IMR-90 (cell line): ENCODE data around the gene CSNK2A1. TPM values are rescaled to one million over a fixed set of nuclear protein-coding genes. Genes with fewer than 3 reads are reported as not detected.

Source experiments
- ATAC-seq: fragments of 200-7000 bp; cut with Tn5 transposase; 2 replicates; pipeline ENCODE4 v1.9.1; 2020; ENCODE audit warnings: low read depth, mild to moderate bottlenecking, moderate library complexity
- BruUV-seq: library from RNA; stranded (reverse); fragments of 400-500 nt; replicated peaks from 2 replicates; lab custom pipeline; 2021; lab: Mats Ljungman, UMichigan
- CTCF ChIA-PET: fragments of 300-600 bp; formaldehyde crosslinking; extraction: SDS; loops from one replicate; lab custom pipeline; 2021; ENCODE audit warnings: antibody characterized with exemption; lab: Yijun Ruan, JAX
- POLR2A ChIA-PET: fragments of 300-600 bp; sonication (Branson Sonifier 250); formaldehyde crosslinking; loops from one replicate; lab custom pipeline; 2022; ENCODE audit warnings: antibody characterized with exemption; ENCODE audit not compliant: unreplicated experiment; lab: Charles Lee
- DNase-seq: peaks from one replicate; pipeline ENCODE4 v3.0.0; 2013
- H2AFZ ChIP-seq: replicated peaks from 2 replicates; pipeline ENCODE3; 2013; ENCODE audit warnings: low read length, mild to moderate bottlenecking; ENCODE audit not compliant: poor library complexity
- H2AK5ac ChIP-seq: 2 replicates; pipeline ENCODE4 v1.6.1; 2013; ENCODE audit warnings: low read depth, low read length, inconsistent platforms
- H2AK9ac ChIP-seq: replicated peaks from 2 replicates; pipeline ENCODE3; 2013; ENCODE audit warnings: mild to moderate bottlenecking, low read depth, low read length, moderate library complexity; ENCODE audit not compliant: poor library complexity
- H2BK120ac ChIP-seq: 2 replicates; pipeline ENCODE4 v1.6.1; 2013; ENCODE audit warnings: low read depth, low read length, inconsistent platforms
- H2BK15ac ChIP-seq: 3 replicates; pipeline ENCODE4 v1.6.1; 2013; ENCODE audit warnings: low read depth, low read length, inconsistent platforms
- H2BK20ac ChIP-seq: 2 replicates; pipeline ENCODE4 v1.6.1; 2013; ENCODE audit warnings: low read depth, mild to moderate bottlenecking, inconsistent platforms, low read length, moderate library complexity
- H2BK5ac ChIP-seq: 2 replicates; pipeline ENCODE4 v1.6.1; 2013; ENCODE audit warnings: mild to moderate bottlenecking, low read depth, low read length, inconsistent platforms; ENCODE audit not compliant: poor library complexity, severe bottlenecking
- H3K14ac ChIP-seq: replicated peaks from 2 replicates; pipeline ENCODE4 v1.6.1; 2013; ENCODE audit warnings: low read depth, low read length, inconsistent platforms
- H3K18ac ChIP-seq: 2 replicates; pipeline ENCODE4 v1.6.1; 2013; ENCODE audit warnings: low read depth, low read length, control low read depth
- H3K23ac ChIP-seq: 2 replicates; pipeline ENCODE4 v1.6.1; 2013; ENCODE audit warnings: low read depth, low read length, inconsistent platforms
- H3K27ac ChIP-seq: 2 replicates; pipeline ENCODE4 v1.5.1; 2013; ENCODE audit warnings: mild to moderate bottlenecking, control low read depth, low read length; ENCODE audit not compliant: insufficient read depth
- H3K27me3 ChIP-seq: 2 replicates; pipeline ENCODE4 v1.6.1; 2013; ENCODE audit warnings: low read length; ENCODE audit not compliant: control insufficient read depth, insufficient read depth
- H3K36me3 ChIP-seq: 2 replicates; pipeline ENCODE4 v1.6.1; 2013; ENCODE audit warnings: low read length, mixed read lengths; ENCODE audit not compliant: control insufficient read depth, insufficient read depth
- H3K4ac ChIP-seq: 2 replicates; pipeline ENCODE4 v1.6.1; 2013; ENCODE audit warnings: low read depth, low read length, inconsistent platforms
- H3K4me1 ChIP-seq: 2 replicates; pipeline ENCODE4 v1.6.1; 2013; ENCODE audit warnings: low read length, mixed read lengths; ENCODE audit not compliant: control insufficient read depth, insufficient read depth
- H3K4me2 ChIP-seq: 2 replicates; pipeline ENCODE4 v1.6.1; 2013; ENCODE audit warnings: low read depth, mild to moderate bottlenecking, control low read depth, low read length, moderate library complexity
- H3K4me3 ChIP-seq: 2 replicates; pipeline ENCODE4 v1.5.1; 2013; ENCODE audit warnings: low read depth, mild to moderate bottlenecking, control low read depth, low read length, moderate library complexity; ENCODE audit not compliant: insufficient read depth
- H3K56ac ChIP-seq: 2 replicates; pipeline ENCODE4 v1.6.1; 2013; ENCODE audit warnings: low read length, inconsistent platforms; ENCODE audit not compliant: insufficient read depth; ENCODE audit errors: extremely low read depth
- H3K79me1 ChIP-seq, 2 experiments: 2 replicates each; pipeline ENCODE4 v1.6.1; 2013; ENCODE audit warnings: low read length in 2 of 2, inconsistent platforms in 1 of 2, low read depth in 1 of 2
- H3K9ac ChIP-seq: 2 replicates; pipeline ENCODE4 v1.6.1; 2013; ENCODE audit warnings: low read depth, low read length, control low read depth
- H3K9me1 ChIP-seq: 2 replicates; pipeline ENCODE4 v1.6.1; 2013; ENCODE audit warnings: low read length, inconsistent platforms; ENCODE audit not compliant: insufficient read depth
- H3K9me3 ChIP-seq: 2 replicates; pipeline ENCODE4 v1.6.1; 2013; ENCODE audit warnings: low read length; ENCODE audit not compliant: control insufficient read depth, insufficient read depth
- H4K20me1 ChIP-seq: 2 replicates; pipeline ENCODE4 v1.6.1; 2013; ENCODE audit warnings: low read length, inconsistent platforms; ENCODE audit not compliant: insufficient read depth
- H4K5ac ChIP-seq: 2 replicates; pipeline ENCODE4 v1.6.1; 2013; ENCODE audit warnings: mild to moderate bottlenecking, low read depth, low read length, control low read depth
- H4K8ac ChIP-seq, 2 experiments: 2 replicates each; pipeline ENCODE4 v1.6.1; 2013; ENCODE audit warnings: low read depth in 2 of 2, low read length in 2 of 2, control low read depth in 1 of 2, inconsistent platforms in 1 of 2
- H4K91ac ChIP-seq: 2 replicates; pipeline ENCODE4 v1.6.1; 2013; ENCODE audit warnings: low read depth, low read length, inconsistent platforms; ENCODE audit not compliant: insufficient read depth
- BHLHE40 ChIP-seq: fragments of 150-350 bp; IDR thresholded peaks from 2 replicates; pipeline ENCODE4 v1.6.1; 2016; ENCODE audit warnings: mild to moderate bottlenecking, low read depth, low read length
- CEBPB ChIP-seq: IDR thresholded peaks from 2 replicates; pipeline ENCODE4 v1.6.1; 2012; ENCODE audit warnings: low read depth, low read length, improper control_type of control experiment
- CHD1 ChIP-seq: IDR thresholded peaks from 2 replicates; pipeline ENCODE4 v1.6.1; 2012; ENCODE audit warnings: low read depth, low read length, improper control_type of control experiment
- FOS ChIP-seq: fragments of 150-350 bp; IDR thresholded peaks from 2 replicates; pipeline ENCODE4 v1.6.1; 2016; ENCODE audit warnings: low read depth, low read length
- MAFK ChIP-seq: IDR thresholded peaks from 2 replicates; pipeline ENCODE4 v1.6.1; 2012; ENCODE audit warnings: low read depth, low read length, improper control_type of control experiment
- MAZ ChIP-seq: IDR thresholded peaks from 2 replicates; pipeline ENCODE4 v1.6.1; 2012; ENCODE audit warnings: low read depth, mild to moderate bottlenecking, low read length, improper control_type of control experiment, moderate library complexity, borderline replicate concordance
- NFE2L2 ChIP-seq: fragments of 150-350 bp; IDR thresholded peaks from 2 replicates; pipeline ENCODE4 v1.6.1; 2016; ENCODE audit warnings: low read depth, mild to moderate bottlenecking, low read length
- POLR2A ChIP-seq: IDR thresholded peaks from 2 replicates; pipeline ENCODE4 v1.6.1; 2012; ENCODE audit warnings: mild to moderate bottlenecking, low read depth, low read length
- RAD21 ChIP-seq: IDR thresholded peaks from 2 replicates; pipeline ENCODE4 v1.6.1; 2012; ENCODE audit warnings: low read length, improper control_type of control experiment
- RCOR1 ChIP-seq: IDR thresholded peaks from 2 replicates; pipeline ENCODE4 v1.6.1; 2012; ENCODE audit warnings: mild to moderate bottlenecking, low read length, improper control_type of control experiment; ENCODE audit not compliant: insufficient replicate concordance
- RFX5 ChIP-seq: IDR thresholded peaks from 2 replicates; pipeline ENCODE4 v1.8.0; 2012; ENCODE audit warnings: low read depth, mild to moderate bottlenecking, low read length, moderate library complexity
- SMC3 ChIP-seq: fragments of 150-350 bp; IDR thresholded peaks from 2 replicates; pipeline ENCODE4 v1.6.1; 2016; ENCODE audit warnings: low read depth, mild to moderate bottlenecking, antibody characterized with exemption, low read length, moderate library complexity
- USF2 ChIP-seq: fragments of 150-350 bp; IDR thresholded peaks from 2 replicates; pipeline ENCODE4 v1.6.1; 2017; ENCODE audit warnings: mild to moderate bottlenecking, antibody characterized with exemption, low read length, low read depth
- WGBS, 2 experiments: methylation state at CpG; one replicate each; pipeline versions ENCODE4 v1.1.5 to v1.1.7; 2013; ENCODE audit warnings: missing lambda C conversion rate in 2 of 2; ENCODE audit not compliant: insufficient read length in 1 of 2; ENCODE audit errors: extremely low coverage in 2 of 2; 5-methylcytosine and 5-hydroxymethylcytosine counted together
- dilution Hi-C: fragments of 300-500 bp; cut with HindIII; formaldehyde crosslinking; loops from one replicate; pipeline ENCODE4 v1.14.3; 2018; ENCODE audit warnings: low sequenced_read_pairs; ENCODE audit not compliant: unreplicated experiment
- in situ Hi-C: fragments of 300-500 bp; cut with MboI; formaldehyde crosslinking; loops from 3 replicates; pipeline ENCODE4 v1.14.3; 2019; ENCODE audit warnings: low sequenced_read_pairs, inconsistent platforms, mixed read lengths
- intact Hi-C: fragments of 100-400 bp; cut with micrococcal nuclease; formaldehyde crosslinking; loops from 2 replicates; pipeline ENCODE4 v1.10.0; 2022
- polyA plus RNA-seq, 3 experiments: library from polyadenylated mRNA; depleted of rRNA; stranded (reverse); fragments of >200 nt; gene quantifications; 2 replicates each; pipeline ENCODE4 v1.2.3, GENCODE V29; 2012; ENCODE audit warnings: low replicate concordance in 1 of 3
- total RNA-seq: library from RNA; depleted of rRNA; stranded (reverse); fragments of >200 nt; gene quantifications from 2 replicates; pipeline ENCODE4 v1.2.3, GENCODE V29; 2012
- TF ChIP-seq, protein P1 (sequence below): conservative IDR thresholded peaks from 2 replicates; pipeline ENCODE4 v1.5.1; 2012; ENCODE audit warnings: mild to moderate bottlenecking, low read depth, low read length, improper control_type of control experiment
- TF ChIP-seq, protein P2 (sequence below): fragments of 150-350 bp; IDR thresholded peaks from 2 replicates; pipeline ENCODE4 v1.6.1; 2016; ENCODE audit warnings: low read depth, mild to moderate bottlenecking, low read length, moderate library complexity, borderline replicate concordance

The CSNK2A1 gene
- total and polyA plus RNA-seq, 2 of the 4 experiments (the other 2 are of a cell fraction), result 86.3 to 151 TPM

DNA sequence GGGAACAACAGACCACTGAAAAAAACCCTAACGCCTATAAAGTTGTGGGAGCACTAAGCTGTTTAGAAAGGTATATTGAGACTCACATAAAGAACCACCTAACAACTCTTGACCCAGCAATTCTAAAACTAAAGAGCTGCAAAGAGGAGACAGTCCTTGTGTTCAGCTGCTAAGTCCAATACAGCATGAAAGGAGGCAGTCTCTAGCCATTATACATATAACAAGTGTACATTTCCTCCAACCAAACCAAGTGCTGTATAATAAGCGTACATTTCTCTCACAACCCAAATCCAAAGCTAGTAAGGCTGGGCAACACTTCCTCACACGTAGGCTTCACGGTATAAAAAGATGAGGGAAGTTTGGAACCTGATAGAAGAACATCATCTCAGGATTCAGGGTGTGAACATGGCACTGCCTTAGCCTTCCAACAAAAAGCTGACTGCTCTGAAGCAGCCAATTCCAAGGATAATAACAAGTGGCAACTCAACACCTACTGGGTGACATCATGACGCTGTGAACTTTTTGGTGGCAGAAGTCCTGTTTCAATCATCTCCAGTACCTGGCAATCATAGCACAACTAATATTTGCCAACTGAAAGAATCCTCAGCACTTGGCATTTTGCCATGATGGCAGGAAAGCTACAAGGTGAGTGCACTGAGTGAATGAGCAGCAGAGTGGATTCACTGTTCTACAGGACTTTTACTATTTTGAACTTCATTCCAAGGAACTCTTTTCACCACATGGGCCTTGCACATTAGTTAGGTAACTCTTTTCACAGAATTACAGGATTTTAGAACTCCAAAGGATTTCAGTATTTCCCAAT, 97.9 kb downstream of the CSNK2A1 start:
- no peak overlapping the region for H3K4me3 ChIP-seq
- no peak overlapping the region for H4K5ac ChIP-seq
- POLR2A ChIA-PET, result no interaction called here
- no peak overlapping the region for H3K4ac ChIP-seq
- H4K20me1 ChIP-seq, result peaks cover 56% of the 10 kb centered on the region
- peaks cover 5% of the 10 kb centered on the region for H3K4me1 ChIP-seq
- no peak overlapping the region for H3K9ac ChIP-seq
- BruUV-seq, result no TSS peak
- H2BK5ac ChIP-seq, result no peak overlapping the region
- H2BK15ac ChIP-seq, result no peak overlapping the region
- peaks cover 35% of the 10 kb centered on the region for H3K36me3 ChIP-seq
- DNase-seq (no peak), ATAC-seq (no peak; the same call in 1 of the 2 replicates)
- in situ Hi-C loops (no loop called here), intact Hi-C loops (loop anchor here (2.0 kb wide), 1 partner anchor 19 kb away; no protein-coding TSS in a partner anchor), dilution Hi-C loops (no loop called here)
- H3K18ac ChIP-seq, result no peak overlapping the region
- no peaks in the 10 kb centered on the region for H3K9me3 ChIP-seq
- H2AK9ac ChIP-seq, result no peak overlapping the region
- no peak overlapping the region for H2AK5ac ChIP-seq
- H2AFZ ChIP-seq, result no peak overlapping the region
- H2BK120ac ChIP-seq, result no peak overlapping the region
- H3K27ac ChIP-seq, result no peak overlapping the region
- peaks cover 26 to 71% of the 10 kb centered on the region in 2 experiments for H3K79me1 ChIP-seq
- no peak overlapping the region for H3K56ac ChIP-seq
- no peak overlapping the region for H3K14ac ChIP-seq
- H4K91ac ChIP-seq, result no peak overlapping the region
- no peak overlapping the region for H4K8ac ChIP-seq
- peaks cover 19% of the 10 kb centered on the region for H3K9me1 ChIP-seq
- H3K23ac ChIP-seq, result no peak overlapping the region
- WGBS, 2 experiments, result 100% methylated on average over 1 of the region's 5 CpGs; no CpG with 5 or more reads in 1 of the 2 experiments
- no peak overlapping the region for H2BK20ac ChIP-seq
- CTCF ChIA-PET, result no interaction called here
- H3K4me2 ChIP-seq, result no peak overlapping the region
- no peaks in the 10 kb centered on the region for H3K27me3 ChIP-seq
- TF ChIP-seq POLR2A, result no peak
- TF ChIP-seq, protein P1, sequence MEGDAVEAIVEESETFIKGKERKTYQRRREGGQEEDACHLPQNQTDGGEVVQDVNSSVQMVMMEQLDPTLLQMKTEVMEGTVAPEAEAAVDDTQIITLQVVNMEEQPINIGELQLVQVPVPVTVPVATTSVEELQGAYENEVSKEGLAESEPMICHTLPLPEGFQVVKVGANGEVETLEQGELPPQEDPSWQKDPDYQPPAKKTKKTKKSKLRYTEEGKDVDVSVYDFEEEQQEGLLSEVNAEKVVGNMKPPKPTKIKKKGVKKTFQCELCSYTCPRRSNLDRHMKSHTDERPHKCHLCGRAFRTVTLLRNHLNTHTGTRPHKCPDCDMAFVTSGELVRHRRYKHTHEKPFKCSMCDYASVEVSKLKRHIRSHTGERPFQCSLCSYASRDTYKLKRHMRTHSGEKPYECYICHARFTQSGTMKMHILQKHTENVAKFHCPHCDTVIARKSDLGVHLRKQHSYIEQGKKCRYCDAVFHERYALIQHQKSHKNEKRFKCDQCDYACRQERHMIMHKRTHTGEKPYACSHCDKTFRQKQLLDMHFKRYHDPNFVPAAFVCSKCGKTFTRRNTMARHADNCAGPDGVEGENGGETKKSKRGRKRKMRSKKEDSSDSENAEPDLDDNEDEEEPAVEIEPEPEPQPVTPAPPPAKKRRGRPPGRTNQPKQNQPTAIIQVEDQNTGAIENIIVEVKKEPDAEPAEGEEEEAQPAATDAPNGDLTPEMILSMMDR, result no peak
- no peak for TF ChIP-seq RCOR1
- TF ChIP-seq CHD1, result no peak
- TF ChIP-seq FOS, result no peak
- no peak for TF ChIP-seq MAZ
- no peak for TF ChIP-seq NFE2L2
- TF ChIP-seq USF2, result no peak
- TF ChIP-seq, protein P2, sequence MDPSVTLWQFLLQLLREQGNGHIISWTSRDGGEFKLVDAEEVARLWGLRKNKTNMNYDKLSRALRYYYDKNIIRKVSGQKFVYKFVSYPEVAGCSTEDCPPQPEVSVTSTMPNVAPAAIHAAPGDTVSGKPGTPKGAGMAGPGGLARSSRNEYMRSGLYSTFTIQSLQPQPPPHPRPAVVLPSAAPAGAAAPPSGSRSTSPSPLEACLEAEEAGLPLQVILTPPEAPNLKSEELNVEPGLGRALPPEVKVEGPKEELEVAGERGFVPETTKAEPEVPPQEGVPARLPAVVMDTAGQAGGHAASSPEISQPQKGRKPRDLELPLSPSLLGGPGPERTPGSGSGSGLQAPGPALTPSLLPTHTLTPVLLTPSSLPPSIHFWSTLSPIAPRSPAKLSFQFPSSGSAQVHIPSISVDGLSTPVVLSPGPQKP, result no peak
- TF ChIP-seq BHLHE40, result no peak
- no peak for TF ChIP-seq CEBPB
- no peak for TF ChIP-seq RAD21
- no peak for TF ChIP-seq SMC3
- TF ChIP-seq RFX5, result no peak
- no peak for TF ChIP-seq MAFK
